Ishikawa (cell line): ENCODE measurements around the gene HMG20A.

Experiments
- CEBPB ChIP-seq: IDR thresholded peaks from 2 replicates; pipeline ENCODE4 v1.6.1; 2012
- CREB1 ChIP-seq: IDR thresholded peaks from 2 replicates; pipeline ENCODE4 v1.6.1; 2012; ENCODE audit warnings: low read depth
- EGR1 ChIP-seq: IDR thresholded peaks from 2 replicates; pipeline ENCODE4 v1.6.1; 2012
- EP300 ChIP-seq: IDR thresholded peaks from 2 replicates; pipeline ENCODE4 v1.6.1; 2012; ENCODE audit warnings: borderline replicate concordance
- FOXM1 ChIP-seq: IDR thresholded peaks from 2 replicates; pipeline ENCODE4 v1.6.1; 2012; ENCODE audit warnings: low read depth, borderline replicate concordance
- MAX ChIP-seq: IDR thresholded peaks from 2 replicates; pipeline ENCODE4 v1.6.1; 2012
- NFIC ChIP-seq: IDR thresholded peaks from 2 replicates; pipeline ENCODE4 v1.6.1; 2012
- RAD21 ChIP-seq: IDR thresholded peaks from 2 replicates; pipeline ENCODE4 v1.6.1; 2012; ENCODE audit warnings: low read depth
- REST ChIP-seq: IDR thresholded peaks from 2 replicates; pipeline ENCODE4 v1.6.1; 2012; ENCODE audit warnings: low read depth, mild to moderate bottlenecking
- TAF1 ChIP-seq: IDR thresholded peaks from 2 replicates; pipeline ENCODE4 v1.6.1; 2012; ENCODE audit warnings: low read depth, mild to moderate bottlenecking
- TCF12 ChIP-seq: IDR thresholded peaks from 2 replicates; pipeline ENCODE4 v1.6.1; 2012; ENCODE audit warnings: low read depth
- TEAD4 ChIP-seq: IDR thresholded peaks from 2 replicates; pipeline ENCODE4 v1.6.1; 2012
- USF1 ChIP-seq: IDR thresholded peaks from 2 replicates; pipeline ENCODE4 v1.6.1; 2012
- YY1 ChIP-seq: IDR thresholded peaks from 2 replicates; pipeline ENCODE4 v1.6.1; 2012; ENCODE audit warnings: low read depth
- ZBTB7A ChIP-seq: IDR thresholded peaks from 2 replicates; pipeline ENCODE4 v1.6.1; 2012; ENCODE audit warnings: low read depth

Gene HMG20A

GRCh38 chr15:77380033-77380432 is 40.7 kb upstream of the HMG20A start:
- TF ChIP-seq YY1 (no peak), FOXM1 (no peak), CREB1 (no peak), RAD21 (no peak), EGR1 (no peak), NFIC (no peak), REST (no peak), CEBPB (no peak), EP300 (no peak), TEAD4 (no peak), ZBTB7A (no peak), MAX (no peak), TCF12 (no peak), TAF1 (no peak), USF1 (no peak)

- TF ChIP-seq CREB1 = no peak
- TF ChIP-seq TCF12 = no peak
- no peak for TF ChIP-seq CEBPB
- TF ChIP-seq YY1 = no peak
- TF ChIP-seq TEAD4 = no peak
- no peak for TF ChIP-seq USF1
- TF ChIP-seq EGR1 = no peak
- TF ChIP-seq ZBTB7A = no peak
- no peak for TF ChIP-seq REST
These were observed 36.6 kb upstream of the HMG20A start for GRCh38 chr15:77384086-77384485.

- no peak for TF ChIP-seq RAD21
- no peak for TF ChIP-seq EGR1
- TF ChIP-seq YY1 = no peak
- no peak for TF ChIP-seq CEBPB
- no peak for TF ChIP-seq EP300
- TF ChIP-seq CREB1 = no peak
- TF ChIP-seq ZBTB7A = no peak
- TF ChIP-seq FOXM1 = no peak
- TF ChIP-seq TCF12 = no peak
- no peak for TF ChIP-seq USF1
- no peak for TF ChIP-seq NFIC
- no peak for TF ChIP-seq TAF1
- no peak for TF ChIP-seq MAX
These were observed 35.9 kb upstream of the HMG20A start for GRCh38 chr15:77384589-77385359.

- no peak for TF ChIP-seq REST
- no peak for TF ChIP-seq EGR1
- no peak for TF ChIP-seq TAF1
- TF ChIP-seq NFIC = no peak
These were observed 34.1 kb upstream of the HMG20A start for GRCh38 chr15:77386626-77387025.
